Lower leg skin (tissue), 3 donors: Measurements from ENCODE around the gene INPP5D.

Experiments used
- CTCF ChIP-seq, 3 donors: fragments of 450-650 bp; IDR thresholded peaks; one replicate each; pipeline ENCODE4 v1.5.1; 2016; ENCODE audit warnings: antibody characterized with exemption in 3 of 3, mild to moderate bottlenecking in 3 of 3, moderate library complexity in 2 of 3
- POLR2A ChIP-seq, 2 donors: fragments of 450-650 bp; IDR thresholded peaks; one replicate each; pipeline ENCODE4 v1.6.1; 2016 to 2017; ENCODE audit warnings: antibody characterized with exemption in 2 of 2, mild to moderate bottlenecking in 1 of 2, moderate library complexity in 1 of 2

- no peak for TF ChIP-seq CTCF (IDR thresholded peaks at IDR 0.05)
- TF ChIP-seq POLR2A (IDR thresholded peaks at IDR 0.05), result no peak
These were observed 159.7 kb downstream of the INPP5D start for GRCh38 chr2:233219848-233220247.
